ENCODE data around the gene ATL1.
A peak's percentile ranks its signal among the peaks of the same experiment; 100 is the strongest.
"Not testable (repeated sequence)": the region's sequence is repeated elsewhere in the genome, so short reads cannot be mapped to it uniquely, and the experiment has no call there.

Gene ATL1

DNA sequence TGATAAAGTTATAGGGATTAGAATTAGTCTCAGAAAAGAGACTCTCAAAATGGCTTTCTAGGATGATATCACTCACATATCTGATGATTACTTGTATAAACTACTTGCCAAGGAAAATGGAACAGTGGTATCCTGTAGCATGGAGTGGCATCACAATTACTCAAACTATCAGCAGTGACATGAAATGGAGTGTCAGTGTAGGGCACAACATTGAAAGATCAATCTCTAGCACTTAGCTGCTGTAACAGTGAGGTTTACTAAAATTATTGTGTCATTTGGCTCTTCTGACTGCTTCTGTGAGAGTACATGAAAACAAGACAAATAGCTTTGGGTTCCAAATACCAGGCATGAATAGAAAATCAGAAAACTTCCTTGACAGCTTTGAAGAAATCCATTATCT, 20.9 kb upstream of the ATL1 start:
- Histone ChIP-seq H3K27ac (ENCODE audit: low read depth, low read length) (no peak overlapping the region), H3K36me3 (ENCODE audit: insufficient read depth, low read length) (no peaks in the 10 kb centered on the region), H3K9ac (ENCODE audit: low read length) (no peak overlapping the region), H3K4me1 (ENCODE audit: insufficient read depth, low read length) (no peaks in the 10 kb centered on the region), H3K27me3 (ENCODE audit: control insufficient read depth in 1 of 2, insufficient read depth in 2 of 2, low read length in 2 of 2) (no peaks in the 10 kb centered on the region), H3K9me3 (ENCODE audit: low read length) (no peaks in the 10 kb centered on the region), H3K4me3 (ENCODE audit: low read depth in 1 of 2, low read length in 2 of 2) (no peak overlapping the region)

DNA sequence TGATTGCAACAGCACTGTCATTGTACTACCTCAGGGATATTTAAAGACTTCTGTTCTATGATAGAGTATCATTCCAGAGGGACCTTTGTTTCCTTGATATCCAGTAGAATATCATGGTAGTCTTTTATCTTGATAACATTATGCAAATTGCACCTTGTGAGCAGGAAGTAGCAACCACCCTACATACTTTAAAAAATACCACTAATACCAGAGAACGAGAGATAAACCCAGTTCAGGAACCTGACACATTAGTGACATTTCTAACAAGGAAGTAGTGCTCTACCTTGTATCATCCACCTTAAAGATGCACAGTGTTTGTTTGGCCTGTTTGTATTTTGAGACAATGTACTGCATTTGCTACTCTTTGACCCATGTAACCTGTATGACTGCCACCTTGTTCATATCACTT, 18.8 kb upstream of the ATL1 start:
- no peaks in the 10 kb centered on the region for H3K4me1 ChIP-seq (ENCODE audit: insufficient read depth, low read length)
- H3K36me3 ChIP-seq (ENCODE audit: insufficient read depth, low read length) = no peaks in the 10 kb centered on the region
- H3K9me3 ChIP-seq (ENCODE audit: low read length) = no peaks in the 10 kb centered on the region
- H3K4me3 ChIP-seq (ENCODE audit: low read depth in 1 of 2, low read length in 2 of 2) = no peak overlapping the region
- H3K27me3 ChIP-seq (ENCODE audit: control insufficient read depth in 1 of 2, insufficient read depth in 2 of 2, low read length in 2 of 2) = no peaks in the 10 kb centered on the region
- no peak overlapping the region for H3K9ac ChIP-seq (ENCODE audit: low read length)
- no peak overlapping the region for H3K27ac ChIP-seq (ENCODE audit: low read depth, low read length)

DNA sequence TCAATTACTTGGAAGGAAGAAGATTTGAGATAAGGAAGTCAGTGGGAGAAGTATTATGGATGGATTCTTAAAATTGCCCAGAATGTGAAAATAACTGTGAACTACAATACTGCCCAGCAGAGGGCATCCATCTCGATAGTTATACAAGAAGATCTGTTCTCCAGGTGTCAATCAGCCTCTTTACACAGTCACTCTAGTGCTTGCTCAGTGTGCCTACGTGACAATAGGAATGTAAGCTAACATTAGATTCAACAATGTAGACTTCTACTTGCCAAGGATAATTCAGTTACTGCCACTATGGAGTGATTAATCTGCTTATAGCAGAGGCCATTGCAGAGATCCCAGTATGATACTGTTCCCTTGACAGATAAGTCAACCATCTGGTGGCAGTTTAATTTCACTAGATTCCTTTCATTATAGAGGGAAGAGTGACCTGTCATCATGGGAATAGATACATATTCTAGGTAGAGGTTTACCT, 17.0 kb upstream of the ATL1 start:
- Histone ChIP-seq H3K36me3 (ENCODE audit: insufficient read depth, low read length) (no peaks in the 10 kb centered on the region), H3K27ac (ENCODE audit: low read depth, low read length) (no peak overlapping the region), H3K27me3 (ENCODE audit: control insufficient read depth in 1 of 2, insufficient read depth in 2 of 2, low read length in 2 of 2) (no peaks in the 10 kb centered on the region), H3K4me1 (ENCODE audit: insufficient read depth, low read length) (no peaks in the 10 kb centered on the region), H3K9me3 (ENCODE audit: low read length) (no peaks in the 10 kb centered on the region), H3K4me3 (ENCODE audit: low read depth in 1 of 2, low read length in 2 of 2) (no peak overlapping the region), H3K9ac (ENCODE audit: low read length) (no peak overlapping the region)

DNA sequence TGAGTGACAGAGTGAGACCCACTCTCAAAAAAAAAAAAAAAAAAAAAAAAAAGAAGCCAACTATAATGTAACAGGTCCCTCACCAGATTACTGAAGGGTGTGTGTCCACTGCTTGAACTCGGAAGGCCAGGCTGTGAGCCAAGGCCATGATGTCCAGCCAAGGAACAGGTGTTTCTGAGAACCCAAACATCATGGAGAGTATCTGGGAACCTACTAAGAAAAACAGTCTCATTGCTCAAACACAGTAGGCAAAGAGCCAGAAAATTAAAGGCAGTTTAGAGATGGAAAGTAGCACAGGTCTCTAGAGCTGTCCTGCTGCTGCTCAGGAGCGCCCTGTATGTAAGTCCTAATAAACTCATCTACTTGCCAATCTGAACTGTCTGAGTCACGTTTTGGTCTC, 15.0 kb upstream of the ATL1 start:
- H3K27ac ChIP-seq (ENCODE audit: low read depth, low read length) = no peak overlapping the region
- no peaks in the 10 kb centered on the region for H3K9me3 ChIP-seq (ENCODE audit: low read length)
- no peaks in the 10 kb centered on the region for H3K36me3 ChIP-seq (ENCODE audit: insufficient read depth, low read length)
- H3K27me3 ChIP-seq (ENCODE audit: control insufficient read depth in 1 of 2, insufficient read depth in 2 of 2, low read length in 2 of 2) = no peaks in the 10 kb centered on the region
- no peaks in the 10 kb centered on the region for H3K4me1 ChIP-seq (ENCODE audit: insufficient read depth, low read length)
- no peak overlapping the region for H3K4me3 ChIP-seq (ENCODE audit: low read depth in 1 of 2, low read length in 2 of 2)
- no peak overlapping the region for H3K9ac ChIP-seq (ENCODE audit: low read length)

DNA sequence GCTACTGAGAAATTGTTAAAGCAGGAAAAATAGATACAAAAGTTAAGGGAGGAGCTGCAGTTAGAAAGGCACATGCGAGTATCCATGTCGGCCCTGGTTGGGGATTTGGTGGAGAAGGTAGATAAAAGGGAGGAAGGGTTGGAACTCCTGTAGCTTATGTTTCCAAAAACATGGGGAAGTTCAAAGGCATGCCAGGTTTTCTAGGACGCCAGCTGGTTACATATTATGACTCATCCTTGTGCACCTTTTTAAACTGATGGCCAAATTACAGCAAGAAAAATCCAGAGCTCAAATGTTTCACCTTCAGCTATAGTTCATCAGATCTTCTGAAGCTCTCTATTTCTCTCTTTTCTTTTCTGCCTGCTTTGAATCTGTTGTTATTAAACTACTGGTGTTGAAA, 14.3 kb upstream of the ATL1 start:
- Histone ChIP-seq H3K9me3 (ENCODE audit: low read length) (no peaks in the 10 kb centered on the region), H3K27me3 (ENCODE audit: control insufficient read depth in 1 of 2, insufficient read depth in 2 of 2, low read length in 2 of 2) (no peaks in the 10 kb centered on the region), H3K4me3 (ENCODE audit: low read depth in 1 of 2, low read length in 2 of 2) (no peak overlapping the region), H3K36me3 (ENCODE audit: insufficient read depth, low read length) (no peaks in the 10 kb centered on the region), H3K27ac (ENCODE audit: low read depth, low read length) (no peak overlapping the region), H3K4me1 (ENCODE audit: insufficient read depth, low read length) (no peaks in the 10 kb centered on the region), H3K9ac (ENCODE audit: low read length) (no peak overlapping the region)

DNA sequence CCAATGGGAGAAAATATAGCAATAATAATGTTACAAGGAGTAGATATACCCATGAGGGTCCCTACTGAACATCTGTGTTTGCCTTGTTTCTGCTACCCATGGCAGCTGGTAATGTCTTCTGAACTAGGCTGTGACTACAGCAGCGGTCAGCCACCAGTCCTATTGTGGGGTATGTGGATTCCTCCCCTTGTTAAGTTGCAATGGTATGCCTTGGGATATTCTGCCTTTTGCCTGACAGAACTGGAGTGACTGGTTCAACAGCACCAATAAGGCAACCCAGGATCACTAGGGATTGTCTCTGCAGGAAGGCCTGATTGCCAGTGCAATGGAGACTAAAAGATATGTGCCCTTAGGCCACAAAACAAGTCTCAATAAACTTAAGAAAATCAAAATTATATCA, 9.7 kb upstream of the ATL1 start:
- Histone ChIP-seq H3K27me3 (ENCODE audit: control insufficient read depth in 1 of 2, insufficient read depth in 2 of 2, low read length in 2 of 2) (no peaks in the 10 kb centered on the region), H3K4me3 (ENCODE audit: low read depth in 1 of 2, low read length in 2 of 2) (no peak overlapping the region)

DNA sequence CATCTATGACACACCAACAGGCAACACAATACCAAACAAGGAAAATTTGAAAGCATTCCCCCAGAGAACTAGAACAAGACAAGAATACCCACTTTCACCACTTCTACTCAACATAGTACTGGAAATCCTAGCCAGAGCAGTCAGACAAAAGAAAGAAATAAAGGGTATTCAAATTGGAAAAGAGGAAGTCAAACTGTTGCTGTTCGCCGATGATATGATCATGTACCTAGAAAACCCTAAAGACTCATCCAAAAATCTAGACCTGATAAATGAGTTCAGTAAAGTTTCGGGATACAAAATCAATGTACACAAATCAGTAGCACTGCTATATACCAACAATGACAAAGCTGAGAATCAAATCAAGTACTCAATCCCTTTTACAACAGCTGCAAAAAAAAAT, 8.1 kb upstream of the ATL1 start:
- Histone ChIP-seq H3K9me3 (ENCODE audit: low read length) (no peaks in the 10 kb centered on the region), H3K4me3 (ENCODE audit: low read depth in 1 of 2, low read length in 2 of 2) (no peak overlapping the region), H3K27me3 (ENCODE audit: control insufficient read depth in 1 of 2, insufficient read depth in 2 of 2, low read length in 2 of 2) (no peaks in the 10 kb centered on the region), H3K9ac (ENCODE audit: low read length) (no peak overlapping the region), H3K4me1 (ENCODE audit: insufficient read depth, low read length) (no peaks in the 10 kb centered on the region), H3K27ac (ENCODE audit: low read depth, low read length) (no peak overlapping the region), H3K36me3 (ENCODE audit: insufficient read depth, low read length) (no peaks in the 10 kb centered on the region)

More for the DNA sequence above, 9.7 kb upstream of the ATL1 start:
- Histone ChIP-seq H3K4me1 (ENCODE audit: insufficient read depth, low read length) (no peaks in the 10 kb centered on the region), H3K9ac (ENCODE audit: low read length) (no peak overlapping the region), H3K9me3 (ENCODE audit: low read length) (no peaks in the 10 kb centered on the region), H3K36me3 (ENCODE audit: insufficient read depth, low read length) (no peaks in the 10 kb centered on the region), H3K27ac (ENCODE audit: low read depth, low read length) (no peak overlapping the region)

DNA sequence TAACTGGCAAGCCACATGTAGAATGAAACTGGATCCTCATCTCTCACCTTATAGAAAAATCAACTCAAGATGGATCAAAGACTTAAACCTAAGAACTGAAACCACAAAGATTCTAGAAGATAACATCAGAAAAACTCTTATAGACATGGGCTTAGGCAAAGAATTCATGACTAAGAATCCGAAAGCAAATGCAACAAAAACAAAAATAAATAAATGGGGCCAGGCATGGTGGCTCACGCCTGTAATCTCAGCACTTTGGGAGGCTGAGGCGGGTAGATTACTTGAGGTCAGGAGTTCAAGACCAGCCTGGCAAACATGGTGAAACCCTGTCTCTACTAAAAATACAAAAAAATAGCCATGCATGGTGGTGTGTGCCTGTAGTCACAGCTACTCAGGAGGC, 7.1 kb upstream of the ATL1 start:
- not testable (repeated sequence) for H3K4me1 ChIP-seq (ENCODE audit: insufficient read depth, low read length); H3K36me3 ChIP-seq (ENCODE audit: insufficient read depth, low read length); H3K9ac ChIP-seq (ENCODE audit: low read length); H3K27ac ChIP-seq (ENCODE audit: low read depth, low read length); H3K27me3 ChIP-seq (ENCODE audit: control insufficient read depth in 1 of 2, insufficient read depth in 2 of 2, low read length in 2 of 2); H3K9me3 ChIP-seq (ENCODE audit: low read length); H3K4me3 ChIP-seq (ENCODE audit: low read depth in 1 of 2, low read length in 2 of 2)

DNA sequence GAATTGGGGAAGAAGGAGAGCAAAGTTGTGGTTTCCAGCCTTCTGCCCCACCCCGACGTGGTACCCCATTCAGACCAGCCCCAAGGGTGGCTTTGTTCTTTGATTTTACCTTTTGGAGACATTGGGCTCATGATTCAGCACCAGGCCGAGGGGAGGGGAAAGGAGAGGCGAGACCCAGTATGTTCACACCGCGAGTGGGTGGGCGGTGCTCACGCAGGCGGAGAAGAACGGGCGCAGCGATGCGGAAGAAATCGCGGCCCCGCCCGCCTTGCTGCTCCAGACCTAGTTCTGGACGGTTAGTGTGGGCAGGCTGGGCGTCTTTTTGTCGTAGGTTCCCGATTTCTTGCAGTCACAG, 963 bp downstream of the ATL1 start:
- H3K36me3 ChIP-seq (ENCODE audit: insufficient read depth, low read length) = no peaks in the 10 kb centered on the region
- peak overlapping the region; percentile 89 to 90 for H3K4me3 ChIP-seq (ENCODE audit: low read depth in 1 of 2, low read length in 2 of 2)
- peak overlapping the region; percentile 70 for H3K9ac ChIP-seq (ENCODE audit: low read length)
- peak overlapping the region; percentile 90 for H3K27ac ChIP-seq (ENCODE audit: low read depth, low read length)
- H3K27me3 ChIP-seq (ENCODE audit: control insufficient read depth in 1 of 2, insufficient read depth in 2 of 2, low read length in 2 of 2) = no peaks in the 10 kb centered on the region
- no peaks in the 10 kb centered on the region for H3K9me3 ChIP-seq (ENCODE audit: low read length)
- peaks cover 13% of the 10 kb centered on the region for H3K4me1 ChIP-seq (ENCODE audit: insufficient read depth, low read length)

DNA sequence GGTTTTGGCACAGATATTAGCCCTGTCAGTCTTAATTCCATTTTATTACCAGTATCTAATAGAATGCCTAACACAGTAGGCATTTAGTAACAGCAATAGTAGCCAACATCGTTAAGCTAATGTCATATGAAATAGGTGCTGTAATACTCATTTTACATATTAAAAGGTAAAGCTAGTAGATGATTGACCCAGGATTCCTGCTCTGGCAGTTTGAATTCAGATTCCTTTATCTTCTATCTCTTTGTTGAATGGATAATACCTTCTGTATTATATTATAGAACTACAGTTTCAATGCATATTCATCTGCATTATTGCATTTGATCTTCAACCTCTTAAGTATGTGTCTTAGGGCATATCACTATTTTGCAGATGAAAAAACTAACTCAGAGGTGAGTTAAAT, 2.9 kb downstream of the ATL1 start:
- Histone ChIP-seq H3K36me3 (ENCODE audit: insufficient read depth, low read length) (no peaks in the 10 kb centered on the region), H3K4me3 (ENCODE audit: low read depth in 1 of 2, low read length in 2 of 2) (no peak overlapping the region), H3K27ac (ENCODE audit: low read depth, low read length) (no peak overlapping the region), H3K9ac (ENCODE audit: low read length) (no peak overlapping the region), H3K9me3 (ENCODE audit: low read length) (no peaks in the 10 kb centered on the region), H3K4me1 (ENCODE audit: insufficient read depth, low read length) (peaks cover 13% of the 10 kb centered on the region), H3K27me3 (ENCODE audit: control insufficient read depth in 1 of 2, insufficient read depth in 2 of 2, low read length in 2 of 2) (no peaks in the 10 kb centered on the region)

DNA sequence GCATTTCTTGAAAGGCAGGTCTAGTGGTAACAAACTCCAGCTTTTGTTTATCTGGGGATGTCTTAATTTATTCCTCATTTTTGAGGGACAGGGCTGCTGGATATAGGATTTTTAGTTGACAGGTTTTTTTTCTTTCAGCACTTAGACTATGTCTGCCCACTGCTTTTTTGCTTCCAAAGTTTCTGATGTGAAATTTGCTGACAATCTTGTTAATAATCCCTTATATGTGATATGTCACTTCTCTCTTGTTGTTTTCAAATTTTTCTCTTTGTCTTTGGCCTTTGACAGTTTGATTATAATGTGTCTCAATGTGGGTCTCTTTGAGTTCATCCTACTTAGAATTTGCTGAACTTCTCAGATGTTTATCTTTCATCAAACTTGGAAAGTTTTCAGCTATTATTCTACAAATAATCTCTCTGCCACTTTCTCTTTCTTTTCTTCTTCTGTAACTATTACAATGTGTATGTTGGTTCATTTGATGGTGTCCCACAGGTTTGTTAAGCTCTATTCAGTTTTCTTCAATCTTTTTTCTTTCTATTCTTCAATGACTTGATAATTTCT, 9.8 kb downstream of the ATL1 start:
- no peaks in the 10 kb centered on the region for H3K27me3 ChIP-seq (ENCODE audit: control insufficient read depth in 1 of 2, insufficient read depth in 2 of 2, low read length in 2 of 2)
- H3K27ac ChIP-seq (ENCODE audit: low read depth, low read length) = no peak overlapping the region
- no peaks in the 10 kb centered on the region for H3K4me1 ChIP-seq (ENCODE audit: insufficient read depth, low read length)
- no peaks in the 10 kb centered on the region for H3K36me3 ChIP-seq (ENCODE audit: insufficient read depth, low read length)
- no peaks in the 10 kb centered on the region for H3K9me3 ChIP-seq (ENCODE audit: low read length)
- H3K4me3 ChIP-seq (ENCODE audit: low read depth in 1 of 2, low read length in 2 of 2) = no peak overlapping the region
- H3K9ac ChIP-seq (ENCODE audit: low read length) = no peak overlapping the region

DNA sequence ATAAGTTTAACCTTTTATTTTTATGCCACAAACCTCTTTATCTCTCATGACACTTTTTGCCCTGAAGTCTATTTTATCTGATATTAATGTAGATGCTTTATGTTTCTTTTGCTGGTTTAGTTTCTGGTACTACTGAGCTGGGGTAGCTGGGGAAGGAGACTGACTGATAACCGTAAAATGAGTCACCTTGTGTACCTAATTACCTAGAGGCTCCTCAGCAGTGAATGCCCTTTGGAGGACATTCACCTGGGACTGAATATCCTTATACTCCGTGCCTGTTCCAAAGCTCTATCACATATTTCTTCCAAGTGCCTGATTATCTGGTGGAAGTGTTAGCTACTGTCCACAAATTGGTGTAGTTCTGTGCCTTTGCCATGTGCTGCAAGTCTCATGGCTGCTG, 13.9 kb downstream of the ATL1 start:
- Histone ChIP-seq H3K4me3 (ENCODE audit: low read depth in 1 of 2, low read length in 2 of 2) (no peak overlapping the region), H3K27ac (ENCODE audit: low read depth, low read length) (no peak overlapping the region)

More for the DNA sequence above, 13.9 kb downstream of the ATL1 start:
- Histone ChIP-seq H3K9ac (ENCODE audit: low read length) (no peak overlapping the region), H3K9me3 (ENCODE audit: low read length) (no peaks in the 10 kb centered on the region), H3K4me1 (ENCODE audit: insufficient read depth, low read length) (no peaks in the 10 kb centered on the region), H3K27me3 (ENCODE audit: control insufficient read depth in 1 of 2, insufficient read depth in 2 of 2, low read length in 2 of 2) (no peaks in the 10 kb centered on the region), H3K36me3 (ENCODE audit: insufficient read depth, low read length) (no peaks in the 10 kb centered on the region)

Measured in muscle layer of colon (tissue), 2 donors.